ENCODE results near the gene TECR. TPM values are rescaled to one million over a fixed set of nuclear protein-coding genes. Genes with fewer than 3 reads are reported as not detected.
A peak's percentile ranks its signal among the peaks of the same experiment; 100 is the strongest.
"Not testable (repeated sequence)": the region's sequence is repeated elsewhere in the genome, so short reads cannot be mapped to it uniquely, and the experiment has no call there.

Gene TECR
- total RNA-seq, 1 donor from 2014 or later, result 13.9 TPM

- no peak for DNase-seq (ENCODE audit: low spot score in 2 of 2)
- FAIRE-seq, result no peak
Observed at GRCh38 chr19:14530506-14530905, 1.1 kb downstream of the TECR start.

GRCh38 chr19:14533450-14533849 is 4.1 kb downstream of the TECR start:
- DNase-seq (ENCODE audit: low spot score in 2 of 2) (no peak), FAIRE-seq (no peak)

- DNase-seq (ENCODE audit: low spot score in 2 of 2) (no peak), FAIRE-seq (no peak)
Observed at GRCh38 chr19:14536926-14537692, 7.7 kb downstream of the TECR start.

- FAIRE-seq, result no peak
- no peak for DNase-seq (ENCODE audit: low spot score in 2 of 2)
Observed at GRCh38 chr19:14540741-14541525, 11.5 kb downstream of the TECR start.

- not testable (repeated sequence) for FAIRE-seq; DNase-seq (ENCODE audit: low spot score in 2 of 2)
Observed at GRCh38 chr19:14541979-14542378, 12.6 kb downstream of the TECR start.

- FAIRE-seq (no peak), DNase-seq (ENCODE audit: low spot score in 2 of 2) (peak in 1 of 2 donors; percentile 49)
Observed at GRCh38 chr19:14542711-14543328, 13.4 kb downstream of the TECR start.

GRCh38 chr19:14544047-14544446 is 14.7 kb downstream of the TECR start:
- DNase-seq (ENCODE audit: low spot score in 2 of 2) (peak in 1 of 2 donors; percentile 15), FAIRE-seq (no peak)

GRCh38 chr19:14544977-14545715 is 15.8 kb downstream of the TECR start:
- DNase-seq (ENCODE audit: low spot score in 2 of 2), result peak; percentile 67 to 75
- no peak for FAIRE-seq

- FAIRE-seq (no peak), DNase-seq (ENCODE audit: low spot score in 2 of 2) (no peak)
Observed at GRCh38 chr19:14545716-14546082, 16.3 kb downstream of the TECR start.

- DNase-seq (ENCODE audit: low spot score in 2 of 2) (peak in 1 of 2 donors; percentile 65), FAIRE-seq (no peak)
Observed at GRCh38 chr19:14550201-14550754, 20.9 kb downstream of the TECR start.

- not testable (repeated sequence) for FAIRE-seq
- peak in 1 of 2 donors; percentile 33 for DNase-seq (ENCODE audit: low spot score in 2 of 2)
Observed at GRCh38 chr19:14551134-14552005, 22.0 kb downstream of the TECR start.

GRCh38 chr19:14552006-14552360 is 22.6 kb downstream of the TECR start:
- FAIRE-seq; DNase-seq (ENCODE audit: low spot score in 2 of 2): not testable (repeated sequence)

- FAIRE-seq, result no peak
- DNase-seq (ENCODE audit: low spot score in 2 of 2), result peak in 1 of 2 donors; percentile 11
Observed at GRCh38 chr19:14553042-14553938, 23.9 kb downstream of the TECR start.

GRCh38 chr19:14553939-14554243 is 24.5 kb downstream of the TECR start:
- FAIRE-seq, result no peak
- peak in 1 of 2 donors; percentile 8 for DNase-seq (ENCODE audit: low spot score in 2 of 2)

- no peak for FAIRE-seq
Observed at GRCh38 chr19:14554382-14554812, 25.0 kb downstream of the TECR start.

GRCh38 chr19:14555918-14556661 is 26.7 kb downstream of the TECR start:
- FAIRE-seq (no peak), DNase-seq (ENCODE audit: low spot score in 2 of 2) (no peak)

More at GRCh38 chr19:14554382-14554812, 25.0 kb downstream of the TECR start:
- peak in 1 of 2 donors; percentile 35 for DNase-seq (ENCODE audit: low spot score in 2 of 2)

- peak; percentile 73 to 91 for DNase-seq (ENCODE audit: low spot score in 2 of 2)
- FAIRE-seq, result no peak
Observed at GRCh38 chr19:14556662-14557188, 27.3 kb downstream of the TECR start.
